Suprapubic skin (tissue), 4 donors: Measurements from ENCODE around the gene NCKAP5.

Experiments used
- EP300 ChIP-seq: sonication (generic); formaldehyde crosslinking; IDR thresholded peaks from one replicate; pipeline ENCODE4 v1.6.1; 2017; ENCODE audit warnings: antibody characterized with exemption
- POLR2A ChIP-seq, 2 donors: fragments of 450-650 bp; IDR thresholded peaks; one replicate each; pipeline ENCODE4 v1.6.1; 2017; ENCODE audit warnings: antibody characterized with exemption in 2 of 2, mild to moderate bottlenecking in 2 of 2, moderate library complexity in 2 of 2
- POLR2AphosphoS5 ChIP-seq, 3 donors: sonication (generic); formaldehyde crosslinking; IDR thresholded peaks; one replicate each; pipeline ENCODE4 v1.6.1; 2017; ENCODE audit warnings: antibody characterized with exemption in 3 of 3
- TF ChIP-seq, protein P1 (sequence below), 2 donors: fragments of 200-600 bp in 1 of 2; fragments of 450-650 bp in 1 of 2; sonication (generic) in 1 of 2; IDR thresholded peaks; one replicate each; pipeline ENCODE4 v1.5.1; 2016 to 2019; ENCODE audit warnings: antibody characterized with exemption in 2 of 2, mild to moderate bottlenecking in 1 of 2, moderate library complexity in 1 of 2

DNA sequence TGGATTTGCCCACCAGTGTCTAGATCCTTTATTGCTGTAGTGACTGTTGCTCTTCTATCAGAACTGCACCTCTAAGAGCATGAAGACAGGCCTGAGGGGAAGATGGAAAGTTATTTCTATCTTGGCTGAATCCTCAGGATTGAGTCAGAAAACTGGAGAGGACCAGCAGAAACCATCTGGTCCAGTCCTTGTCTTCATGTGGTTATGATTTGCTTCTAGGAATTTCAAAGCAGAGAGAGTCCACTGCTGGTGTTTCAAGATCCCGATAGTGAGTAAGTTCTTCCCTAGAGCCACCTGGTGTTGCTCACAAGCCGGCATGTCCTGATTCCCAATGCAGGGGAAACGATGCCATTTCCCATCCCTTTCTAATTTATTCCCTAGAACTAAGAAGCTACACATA is 84.2 kb downstream of the NCKAP5 start:
- TF ChIP-seq, protein P1, sequence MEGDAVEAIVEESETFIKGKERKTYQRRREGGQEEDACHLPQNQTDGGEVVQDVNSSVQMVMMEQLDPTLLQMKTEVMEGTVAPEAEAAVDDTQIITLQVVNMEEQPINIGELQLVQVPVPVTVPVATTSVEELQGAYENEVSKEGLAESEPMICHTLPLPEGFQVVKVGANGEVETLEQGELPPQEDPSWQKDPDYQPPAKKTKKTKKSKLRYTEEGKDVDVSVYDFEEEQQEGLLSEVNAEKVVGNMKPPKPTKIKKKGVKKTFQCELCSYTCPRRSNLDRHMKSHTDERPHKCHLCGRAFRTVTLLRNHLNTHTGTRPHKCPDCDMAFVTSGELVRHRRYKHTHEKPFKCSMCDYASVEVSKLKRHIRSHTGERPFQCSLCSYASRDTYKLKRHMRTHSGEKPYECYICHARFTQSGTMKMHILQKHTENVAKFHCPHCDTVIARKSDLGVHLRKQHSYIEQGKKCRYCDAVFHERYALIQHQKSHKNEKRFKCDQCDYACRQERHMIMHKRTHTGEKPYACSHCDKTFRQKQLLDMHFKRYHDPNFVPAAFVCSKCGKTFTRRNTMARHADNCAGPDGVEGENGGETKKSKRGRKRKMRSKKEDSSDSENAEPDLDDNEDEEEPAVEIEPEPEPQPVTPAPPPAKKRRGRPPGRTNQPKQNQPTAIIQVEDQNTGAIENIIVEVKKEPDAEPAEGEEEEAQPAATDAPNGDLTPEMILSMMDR (IDR thresholded peaks at IDR 0.05), result no peak
- no peak for TF ChIP-seq POLR2A (IDR thresholded peaks at IDR 0.05)
- no peak for TF ChIP-seq POLR2AphosphoS5 (IDR thresholded peaks at IDR 0.05)
- no peak for TF ChIP-seq EP300
